Measurements from ENCODE around the gene EXOC4.

- TF ChIP-seq ZNF274 (IDR thresholded peaks at IDR 0.05; ENCODE audit: low read depth, low read length) = no peak
- no peak for TF ChIP-seq SUZ12 (IDR thresholded peaks at IDR 0.05; ENCODE audit: extremely low read depth, insufficient read depth, insufficient read length)
Observed at GRCh38 chr7:133386205-133386604, 133.3 kb downstream of the EXOC4 start.

Data from NT2/D1 (cell line).